ENCODE measurements around the gene BLOC1S1.

The BLOC1S1 gene

DNA sequence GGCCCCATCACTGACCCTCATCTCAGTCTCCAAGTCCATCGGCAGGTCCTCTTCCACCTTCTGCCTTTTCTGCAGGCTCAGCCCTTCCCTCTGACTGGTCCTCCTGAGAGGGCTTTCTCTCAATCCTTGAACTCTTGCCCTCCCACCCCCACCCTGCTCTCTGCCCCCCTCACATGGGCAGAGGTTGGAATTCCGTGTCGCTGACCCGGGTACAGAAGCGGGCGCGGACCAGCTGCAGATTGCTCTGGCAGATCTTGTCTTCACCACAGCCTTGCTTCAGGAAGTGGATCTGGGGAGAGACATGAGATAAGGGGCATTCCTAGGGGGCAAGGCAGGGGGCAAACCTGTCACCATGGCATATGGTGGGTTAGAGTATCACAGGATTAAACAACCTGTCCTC, 20.5 kb upstream of the BLOC1S1 start:
- no peak for DNase-seq

- no peak for DNase-seq
These were observed 19.7 kb upstream of the BLOC1S1 start for GRCh38 chr12:55696141-55696540.

GRCh38 chr12:55696796-55697462, 18.9 kb upstream of the BLOC1S1 start:
- no peak for DNase-seq

GRCh38 chr12:55697686-55698085, 18.2 kb upstream of the BLOC1S1 start:
- DNase-seq, result no peak

DNA sequence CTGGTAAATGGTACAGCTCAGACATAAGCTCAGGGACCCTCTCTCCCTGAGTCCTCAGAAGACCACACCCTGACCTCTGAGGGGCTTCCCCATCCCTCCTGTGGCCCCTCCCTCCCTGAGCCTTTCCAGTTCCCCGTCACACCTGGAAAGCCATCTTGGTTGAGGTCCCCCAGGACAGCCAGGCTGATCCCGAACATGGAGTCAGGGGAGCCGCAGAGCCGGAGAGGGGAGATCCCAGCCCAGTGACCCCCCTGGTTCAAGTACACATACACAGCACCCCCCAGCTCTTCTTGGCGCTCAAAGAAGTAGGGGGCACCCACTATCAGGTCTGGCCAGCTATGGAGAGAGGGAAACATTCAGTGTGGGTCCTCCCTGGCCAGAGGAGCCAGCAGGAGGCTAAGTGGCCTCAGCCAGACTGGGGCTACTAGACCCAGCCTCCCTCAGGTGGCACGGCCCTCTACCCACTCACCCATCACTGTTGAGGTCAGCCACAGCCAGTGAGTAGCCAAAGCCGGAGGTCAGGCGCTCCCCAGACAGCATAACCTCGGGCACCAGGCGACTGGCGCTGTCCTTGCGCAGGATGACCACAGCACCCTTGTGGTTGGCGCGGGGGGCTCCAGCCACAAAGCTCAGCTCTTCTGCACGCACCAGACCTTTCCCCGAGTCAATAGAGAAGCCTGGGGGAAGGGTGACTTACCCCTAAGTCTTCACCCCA, 17.4 kb upstream of the BLOC1S1 start:
- DNase-seq, result no peak

DNA sequence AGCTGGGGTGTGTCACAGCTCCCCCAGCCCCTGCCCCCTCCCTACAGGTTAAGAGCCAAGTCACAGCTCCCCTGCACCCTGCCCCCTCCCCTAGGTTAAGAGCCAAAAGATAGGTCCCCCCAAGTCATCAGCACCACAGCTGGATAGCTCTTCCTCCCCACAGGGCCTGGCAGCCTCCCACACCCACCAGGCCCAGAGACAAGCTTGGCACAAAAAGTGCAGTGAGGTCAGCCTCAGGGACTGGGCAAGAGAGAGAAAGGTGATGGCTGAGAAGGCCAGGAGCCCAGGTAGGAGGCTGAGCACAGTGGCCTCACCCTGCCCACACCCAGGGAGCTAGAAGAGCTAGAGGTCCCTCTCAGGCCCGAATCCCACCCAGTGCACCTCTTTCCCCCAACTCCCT, 16.9 kb upstream of the BLOC1S1 start:
- no peak for DNase-seq

DNA sequence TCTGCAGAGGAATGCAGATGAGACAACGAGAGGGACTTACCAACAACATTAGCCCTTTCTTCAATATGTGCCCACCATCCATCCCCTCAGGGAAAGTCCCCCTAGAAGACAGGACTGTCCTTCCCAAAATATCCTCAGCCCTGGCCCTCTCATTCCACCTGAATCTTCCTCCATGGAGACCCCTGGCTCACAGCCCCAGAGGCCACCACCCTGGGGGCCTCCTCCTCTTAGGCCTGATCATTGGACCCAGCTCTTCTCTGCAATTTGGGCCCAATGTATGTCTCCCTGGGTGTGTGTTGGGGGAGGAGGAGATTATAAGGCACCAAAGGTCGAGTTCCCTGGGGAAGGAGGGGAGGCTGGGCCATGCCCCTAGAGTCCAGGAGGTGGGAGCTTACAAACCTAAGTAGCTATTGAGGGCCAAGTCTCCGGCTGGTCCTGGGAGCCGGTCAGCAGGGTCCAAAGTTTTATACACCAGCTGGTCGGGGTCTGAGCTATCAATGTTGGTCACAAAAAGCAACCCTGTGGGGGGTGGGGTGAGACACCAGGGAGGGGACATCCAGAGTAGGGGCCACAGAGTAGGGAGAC, 16.3 kb upstream of the BLOC1S1 start:
- DNase-seq, result no peak

- DNase-seq, result no peak
These were observed 15.4 kb upstream of the BLOC1S1 start for GRCh38 chr12:55700255-55701018.

DNA sequence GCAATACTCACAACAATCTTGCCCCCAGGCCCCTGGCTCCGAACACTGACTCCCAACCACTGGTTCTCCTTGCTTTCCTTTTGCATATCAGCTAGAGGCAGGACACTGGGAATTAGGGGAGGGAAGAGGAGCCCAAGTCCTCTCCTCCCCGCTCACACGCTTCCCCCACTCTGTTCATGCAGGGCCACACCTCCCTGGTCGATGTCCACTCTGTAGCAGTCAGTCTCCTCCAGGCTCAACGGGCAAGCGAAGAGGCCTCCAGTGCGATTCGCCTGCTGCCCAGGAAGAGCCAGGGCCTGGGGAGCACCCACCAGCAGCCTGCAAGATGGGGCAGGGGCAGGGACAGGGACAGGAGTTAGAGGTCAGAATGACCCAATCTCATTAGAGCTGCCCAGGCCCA, 13.0 kb upstream of the BLOC1S1 start:
- DNase-seq, result no peak

- no peak for DNase-seq
These were observed 12.6 kb upstream of the BLOC1S1 start for GRCh38 chr12:55703288-55703687.

DNA sequence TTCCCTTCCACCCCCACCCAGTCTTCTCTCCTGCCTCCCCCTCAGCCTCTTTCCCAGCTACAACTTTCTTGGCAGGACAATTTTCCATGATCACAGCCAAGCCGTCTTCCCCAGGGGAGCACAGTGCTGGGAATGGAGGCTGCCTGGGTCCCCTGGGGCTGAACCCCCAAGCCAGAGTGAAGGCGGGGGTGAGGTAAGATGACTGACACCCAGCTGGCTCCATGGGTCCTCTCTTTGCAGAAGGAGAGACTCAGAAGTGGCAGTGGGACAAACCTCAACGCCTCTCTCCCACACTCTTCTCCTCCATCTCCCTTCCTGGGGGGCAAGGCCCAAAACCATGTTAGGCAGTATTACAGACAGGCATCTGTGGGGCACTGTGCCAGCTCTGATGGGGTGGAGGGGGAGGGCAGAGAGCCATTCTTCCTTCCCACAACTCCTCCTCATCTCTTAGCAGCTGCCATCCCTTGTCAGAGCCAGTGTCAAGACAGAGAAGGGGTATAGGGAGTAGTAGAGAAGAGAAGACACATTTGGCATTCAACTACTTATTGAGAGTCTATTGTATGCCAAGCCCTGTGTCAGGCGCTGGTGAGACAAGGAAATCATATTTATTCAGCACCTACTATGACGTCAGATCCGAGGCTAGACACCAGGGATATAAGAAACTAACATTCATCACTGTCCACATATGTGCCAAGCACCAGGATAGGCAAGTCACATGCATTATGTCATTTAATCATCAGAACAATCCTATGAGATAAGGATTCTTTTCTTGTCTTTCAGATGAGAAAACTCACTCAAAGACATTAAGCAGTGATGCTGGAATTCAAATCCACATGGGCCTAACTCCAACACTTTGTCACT, 11.7 kb upstream of the BLOC1S1 start:
- DNase-seq, result no peak

DNA sequence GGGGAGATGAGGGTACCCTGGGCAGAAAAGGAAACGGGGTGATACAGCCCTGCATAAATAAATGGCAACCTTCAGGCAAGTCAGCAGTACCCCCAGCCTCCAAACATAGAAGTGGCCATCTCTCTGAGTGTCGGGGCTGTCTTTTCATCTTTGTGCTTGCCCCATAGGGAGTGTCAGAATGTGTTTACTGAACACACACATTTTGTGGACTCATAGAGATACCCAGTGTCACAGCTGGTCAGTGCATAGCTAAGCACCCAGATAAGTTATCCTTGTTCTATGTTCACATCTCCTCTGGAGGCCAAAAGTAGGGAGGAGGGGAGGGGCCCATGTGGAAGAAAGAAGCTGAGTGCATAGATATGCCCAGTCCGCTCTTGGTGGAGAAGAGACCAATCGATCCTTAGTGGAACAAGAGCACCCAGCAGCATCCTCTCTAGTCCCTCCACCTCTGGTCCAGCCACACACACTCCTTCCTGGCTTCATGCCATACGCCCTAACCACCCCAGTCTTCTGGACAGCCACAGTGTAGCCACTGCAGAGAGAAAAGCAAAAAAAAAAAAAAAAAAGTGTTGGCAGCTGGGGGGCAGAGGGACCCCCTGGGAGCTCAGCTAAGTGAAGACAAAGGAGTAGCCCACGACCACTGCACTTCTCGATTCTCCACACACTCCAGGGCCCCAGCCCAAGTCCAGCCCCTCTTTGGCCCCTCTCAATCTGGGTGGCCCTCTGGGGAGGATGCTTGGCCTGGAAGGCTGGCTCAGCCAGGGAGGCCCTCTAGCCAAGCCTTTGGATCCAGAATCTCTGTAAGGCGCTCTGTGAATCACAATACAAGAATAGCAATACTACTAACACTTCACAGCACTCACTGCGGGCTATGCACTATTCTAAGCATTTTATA, 10.8 kb upstream of the BLOC1S1 start:
- no peak for DNase-seq

DNA sequence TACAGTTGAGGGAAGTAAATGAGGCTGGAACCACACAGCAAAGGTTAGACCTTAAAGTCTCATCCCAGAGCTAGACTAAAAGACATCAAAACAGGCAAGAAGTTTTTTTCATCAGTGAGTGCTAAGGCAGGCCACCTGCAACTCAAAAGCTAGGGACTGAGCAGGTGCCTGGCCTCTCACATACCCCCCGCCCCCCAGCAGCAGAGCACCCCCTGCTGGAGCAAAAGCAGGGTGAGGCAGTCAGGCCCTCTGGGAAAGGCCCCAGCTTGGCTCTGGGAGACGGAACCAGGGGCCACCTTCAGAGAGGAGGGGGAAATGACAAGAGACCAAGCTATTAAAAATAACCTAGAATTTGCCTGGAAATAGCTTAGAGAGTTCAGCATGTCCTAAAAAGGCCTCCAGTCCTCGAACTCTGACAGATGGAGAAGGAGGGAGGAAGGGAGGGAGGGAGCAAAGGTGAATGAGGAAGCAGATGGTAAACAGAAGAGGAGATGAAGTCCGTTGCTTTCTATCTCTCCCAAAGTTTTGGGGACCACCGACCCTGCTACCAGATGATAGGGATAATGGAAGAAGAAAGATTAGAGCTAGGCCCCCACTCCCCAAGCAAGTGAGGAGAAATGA, 10.0 kb upstream of the BLOC1S1 start:
- no peak for DNase-seq

DNA sequence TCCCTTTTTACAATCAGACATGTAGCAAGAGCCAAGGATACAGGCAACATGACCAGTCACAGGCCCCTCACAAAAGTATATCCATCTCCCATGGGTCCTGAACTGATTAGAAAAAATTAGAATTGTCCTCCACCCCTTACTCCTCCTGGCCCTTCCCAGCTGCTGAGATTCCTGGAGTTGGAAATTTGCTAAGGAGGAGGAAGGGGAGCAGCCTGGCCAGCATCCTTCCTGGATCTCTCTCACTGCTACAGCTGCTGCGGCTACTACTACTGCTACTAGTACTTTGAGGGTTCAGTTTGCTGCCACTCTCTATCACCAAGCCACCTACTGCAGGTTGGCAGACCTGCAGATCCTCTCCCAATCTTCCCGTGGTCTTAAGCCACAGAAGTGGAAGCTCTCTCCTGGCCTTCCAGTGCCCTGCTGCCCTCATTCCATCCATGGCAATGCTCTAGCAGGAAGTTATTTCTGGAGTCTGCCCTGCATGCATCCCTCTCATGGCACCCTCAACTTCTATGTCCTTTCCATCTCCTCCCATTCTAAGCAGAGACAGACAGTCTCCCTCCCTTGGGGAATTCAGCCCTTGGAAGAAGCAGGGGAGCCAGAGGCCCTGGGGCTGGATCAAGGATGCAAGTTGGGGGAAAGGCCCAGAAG, 9.2 kb upstream of the BLOC1S1 start:
- no peak for DNase-seq

DNA sequence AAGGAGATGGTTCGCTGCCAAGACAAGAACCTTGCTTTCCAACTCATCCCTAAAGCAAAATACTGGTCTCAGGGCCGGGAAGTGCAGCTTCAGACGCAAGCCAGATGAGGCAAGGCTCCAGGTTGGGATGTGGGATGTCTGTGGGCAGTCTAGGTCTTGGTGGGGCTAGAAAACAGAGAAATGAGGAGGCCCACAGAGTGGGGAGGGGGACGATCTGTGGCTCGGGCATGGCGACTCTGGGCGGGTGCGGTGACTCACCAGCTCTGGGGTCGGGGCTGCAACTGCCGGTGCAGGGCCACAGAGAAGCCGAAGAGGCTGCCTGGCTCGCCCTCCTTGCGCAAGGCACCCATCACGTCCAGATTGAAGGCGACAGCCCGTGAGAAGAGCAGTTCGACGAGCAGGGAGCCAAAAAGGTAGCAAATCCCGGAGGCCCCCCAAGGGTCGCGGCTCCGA, 8.6 kb upstream of the BLOC1S1 start:
- no peak for DNase-seq

- peak; percentile 69 for DNase-seq
These were observed 7.8 kb upstream of the BLOC1S1 start, which contains the start of gene ITGA7 for GRCh38 chr12:55707841-55708694. Gene ITGA7 (minus strand): TSS chr12:55707904. CDS start chr12:55707682, 222 bp downstream.

DNA sequence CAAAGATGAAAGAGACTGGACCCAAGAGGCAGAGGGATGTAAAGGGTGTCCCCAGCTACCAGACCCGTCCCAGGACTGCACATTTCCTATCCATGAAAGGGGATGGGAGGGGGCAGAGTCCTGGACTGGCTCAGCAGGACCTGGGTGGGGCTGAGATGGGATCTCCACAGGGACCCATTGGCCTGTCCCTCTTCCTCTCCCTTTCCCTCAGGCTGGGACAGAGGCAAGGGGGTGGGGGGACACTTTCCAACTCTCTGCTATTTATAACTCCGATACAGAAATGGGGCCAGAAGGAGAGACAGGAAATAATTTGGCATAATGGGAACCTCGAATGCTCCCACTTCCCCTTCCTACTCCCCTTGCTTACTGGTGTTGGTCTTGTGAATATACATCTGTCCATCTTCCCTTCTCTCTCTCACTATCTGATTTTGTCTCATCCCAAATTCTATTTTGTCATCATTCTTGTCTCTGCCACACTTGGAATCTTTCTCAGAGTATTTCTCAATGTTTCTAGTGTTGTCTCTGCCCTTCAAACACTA, 7.1 kb upstream of the BLOC1S1 start:
- no peak for DNase-seq

- DNase-seq, result no peak
These were observed 3.9 kb upstream of the BLOC1S1 start for GRCh38 chr12:55711786-55712553.
